Keratinocyte (primary cell): ENCODE data around the gene PLEKHA1. TPM values are rescaled to one million over a fixed set of nuclear protein-coding genes. Genes with fewer than 3 reads are reported as not detected.

Experiments
- DNase-seq: peaks from one replicate; pipeline ENCODE4 v3.0.0-alpha.2; 2011; ENCODE audit warnings: low read depth, missing footprints, low spot score
- FAIRE-seq: peaks from 2 replicates; lab custom pipeline; 2011; peaks lifted over from hg19 to GRCh38; lab: Jason Lieb, UNC
- H2AFZ ChIP-seq: 2 replicates; pipeline ENCODE4 v1.6.0; 2012; ENCODE audit warnings: low read length, control low read depth, inconsistent platforms; ENCODE audit not compliant: control insufficient read depth
- H3K27ac ChIP-seq: 2 replicates; pipeline ENCODE4 v1.5.1; 2011; ENCODE audit warnings: low read length; ENCODE audit not compliant: control insufficient read depth, insufficient read depth
- H3K27me3 ChIP-seq: 3 replicates; pipeline ENCODE4 v1.6.0; 2011; ENCODE audit warnings: low read length; ENCODE audit not compliant: control insufficient read depth, insufficient read depth; ENCODE audit errors: extremely low read depth
- H3K36me3 ChIP-seq, 2 experiments: 2 replicates in 1 of 2; 3 replicates in 1 of 2; pipeline ENCODE4 v1.5.1; 2011; ENCODE audit warnings: low read length in 2 of 2, mild to moderate bottlenecking in 1 of 2; ENCODE audit not compliant: control insufficient read depth in 2 of 2, insufficient read depth in 2 of 2; ENCODE audit errors: extremely low read depth in 1 of 2
- H3K4me1 ChIP-seq: 3 replicates; pipeline ENCODE4 v1.5.1; 2011; ENCODE audit warnings: low read length; ENCODE audit not compliant: control insufficient read depth, insufficient read depth; ENCODE audit errors: extremely low read depth
- H3K4me2 ChIP-seq: 3 replicates; pipeline ENCODE4 v1.6.0; 2011; ENCODE audit warnings: low read depth, low read length; ENCODE audit not compliant: control insufficient read depth, insufficient read depth; ENCODE audit errors: extremely low read depth
- H3K4me3 ChIP-seq, 3 experiments: fragments of 200-600 bp in 1 of 3; sonication (generic) in 1 of 3; 2 replicates in 2 of 3; 3 replicates in 1 of 3; pipeline ENCODE4 v1.5.1; 2011 to 2016; ENCODE audit warnings: low read length in 3 of 3, mild to moderate bottlenecking in 3 of 3, control low read depth in 2 of 3, inconsistent platforms in 1 of 3, low read depth in 1 of 3, mixed read lengths in 1 of 3, mixed run types in 1 of 3, moderate library complexity in 1 of 3; ENCODE audit not compliant: control insufficient read depth in 2 of 3, insufficient read depth in 2 of 3; ENCODE audit errors: extremely low read depth in 1 of 3
- H3K79me2 ChIP-seq: 2 replicates; pipeline ENCODE4 v1.6.0; 2012; ENCODE audit warnings: low read length; ENCODE audit not compliant: control insufficient read depth, insufficient read depth
- H3K9ac ChIP-seq: 3 replicates; pipeline ENCODE4 v1.6.0; 2011; ENCODE audit warnings: low read length; ENCODE audit not compliant: control insufficient read depth, insufficient read depth; ENCODE audit errors: extremely low read depth
- H3K9me1 ChIP-seq: 3 replicates; pipeline ENCODE4 v1.6.0; 2011; ENCODE audit warnings: low read length; ENCODE audit not compliant: control insufficient read depth, insufficient read depth; ENCODE audit errors: extremely low read depth
- H3K9me3 ChIP-seq: 2 replicates; pipeline ENCODE4 v1.5.1; 2012; ENCODE audit warnings: low read depth, low read length; ENCODE audit not compliant: control insufficient read depth
- H4K20me1 ChIP-seq: 3 replicates; pipeline ENCODE4 v1.6.0; 2011; ENCODE audit warnings: low read length; ENCODE audit not compliant: control insufficient read depth, insufficient read depth; ENCODE audit errors: extremely low read depth
- CTCF ChIP-seq, 3 experiments: IDR thresholded peaks in 1 of 3; conservative IDR thresholded peaks in 1 of 3; optimal IDR thresholded peaks in 1 of 3; 2 replicates in 2 of 3; 3 replicates in 1 of 3; pipeline versions ENCODE3 to v1.5.1; 2011; ENCODE audit warnings: low read length in 3 of 3, mild to moderate bottlenecking in 3 of 3, moderate library complexity in 2 of 3, control low read depth in 1 of 3, inconsistent platforms in 1 of 3; ENCODE audit not compliant: insufficient read depth in 2 of 3; ENCODE audit errors: extremely low read depth in 1 of 3
- EZH2 ChIP-seq: IDR thresholded peaks from one replicate; pipeline ENCODE4 v1.6.1; 2012; ENCODE audit warnings: inconsistent platforms, mild to moderate bottlenecking, low read length, moderate library complexity
- dilution Hi-C: fragments of 300-500 bp; cut with MboI; formaldehyde crosslinking; loops from one replicate; pipeline ENCODE4 v1.7.0; 2020; ENCODE audit warnings: low sequenced_read_pairs; ENCODE audit not compliant: extremely low pct_ligation_motif_present
- polyA plus RNA-seq, 5 experiments: library from polyadenylated mRNA; depleted of rRNA in 3 of 5; stranded (reverse) in 3 of 5; stranded (forward) in 1 of 5; unstranded in 1 of 5; fragments of >200 nt; gene quantifications; 1 replicate in 1 of 5; 2 replicates in 3 of 5; 3 replicates in 1 of 5; pipeline versions ENCODE4 v1.2.1 to v1.2.3, GENCODE V29; 2011 to 2012; ENCODE audit warnings: missing spikeins in 2 of 5, low read depth in 1 of 5, low replicate concordance in 1 of 5

The PLEKHA1 gene
- polyA plus RNA-seq, 1 donor (not counting 4 experiments of a cell fraction or from before 2014, with no cell fraction given): 66.7 TPM

GRCh38 chr10:122421742-122422141 lies 47.2 kb downstream of the PLEKHA1 start:
- Histone ChIP-seq H3K9me3 (no peaks in the 10 kb centered on the region), H3K9me1 (no peaks in the 10 kb centered on the region), H2AFZ (no peak overlapping the region), H3K4me3 (no peak overlapping the region), H3K27me3 (no peaks in the 10 kb centered on the region), H3K4me2 (no peak overlapping the region), H3K9ac (no peak overlapping the region), H3K4me1 (peaks cover 40% of the 10 kb centered on the region), H4K20me1 (no peaks in the 10 kb centered on the region), H3K79me2 (no peaks in the 10 kb centered on the region), H3K27ac (peak overlapping the region; percentile 97), H3K36me3 (peaks cover 4 to 14% of the 10 kb centered on the region in 2 experiments)
- FAIRE-seq (peak; percentile 34), DNase-seq (no peak)
- dilution Hi-C loops: no loop called here
- TF ChIP-seq CTCF (optimal IDR thresholded peaks at IDR 0.05 in 1 of 3, IDR thresholded peaks at IDR 0.05 in 1 of 3, conservative IDR thresholded peaks at IDR 0.05 in 1 of 3; ENCODE audit: extremely low read depth in 1 of 3, insufficient read depth in 2 of 3, low read length in 3 of 3) (no peak), EZH2 (no peak)

DNA sequence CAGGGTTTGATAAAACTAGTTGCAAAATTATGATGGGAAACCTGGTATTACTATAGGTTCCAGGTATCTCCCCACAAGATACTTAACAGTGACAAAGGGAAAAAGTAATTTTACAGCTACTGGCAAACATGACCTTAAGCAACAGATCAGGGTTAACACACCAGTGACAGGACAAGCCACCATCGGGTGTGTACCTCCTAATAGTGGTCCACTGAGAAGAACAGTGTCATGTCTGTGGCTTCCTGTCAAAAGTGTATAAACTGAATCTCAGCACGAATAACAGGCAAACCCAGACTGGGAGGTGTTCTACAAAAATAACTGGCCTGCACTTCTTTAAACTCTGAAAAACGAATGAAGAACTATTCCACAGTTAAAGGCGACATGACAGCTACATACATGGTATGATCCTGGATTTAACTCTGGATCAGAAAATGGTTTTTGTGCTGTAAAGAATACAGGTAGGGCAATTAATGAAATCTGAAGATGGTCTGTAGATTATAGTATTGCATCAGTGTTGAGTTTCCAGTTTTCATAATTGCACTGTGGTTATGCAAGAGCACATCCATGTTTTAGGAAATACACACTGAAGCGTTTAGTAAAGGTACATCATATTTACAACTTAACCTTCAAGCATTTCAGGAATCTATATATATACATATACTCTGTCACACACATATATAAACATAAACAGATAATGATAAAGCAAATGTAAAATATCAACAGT lies 47.9 kb downstream of the PLEKHA1 start:
- Histone ChIP-seq H4K20me1 (no peaks in the 10 kb centered on the region), H3K4me1 (peaks cover 40% of the 10 kb centered on the region), H3K79me2 (no peaks in the 10 kb centered on the region), H3K9ac (no peak overlapping the region), H3K4me3 (no peak overlapping the region), H3K27me3 (no peaks in the 10 kb centered on the region), H3K9me3 (no peaks in the 10 kb centered on the region), H3K27ac (peak overlapping the region; percentile 97), H2AFZ (no peak overlapping the region), H3K36me3 (peaks cover 6 to 14% of the 10 kb centered on the region in 2 experiments), H3K4me2 (no peak overlapping the region), H3K9me1 (no peaks in the 10 kb centered on the region)
- FAIRE-seq: peak; percentile 52
- DNase-seq: no peak
- dilution Hi-C loops: no loop called here
- no peak for TF ChIP-seq EZH2
- no peak for TF ChIP-seq CTCF (optimal IDR thresholded peaks at IDR 0.05 in 1 of 3, IDR thresholded peaks at IDR 0.05 in 1 of 3, conservative IDR thresholded peaks at IDR 0.05 in 1 of 3; ENCODE audit: extremely low read depth in 1 of 3, insufficient read depth in 2 of 3, low read length in 3 of 3)
